Muscle layer of colon (tissue), 2 donors: ENCODE data around the gene OCLN.
"Not testable (repeated sequence)": the region's sequence is repeated elsewhere in the genome, so short reads cannot be mapped to it uniquely, and the experiment has no call there.

Experiments
- H3K27ac ChIP-seq: one replicate; pipeline ENCODE4 v1.7.0; 2013; ENCODE audit warnings: low read depth, mild to moderate bottlenecking, low read length, moderate library complexity
- H3K27me3 ChIP-seq, 2 donors: one replicate each; pipeline ENCODE4 v1.7.0; 2013; ENCODE audit warnings: low read length in 2 of 2, mild to moderate bottlenecking in 2 of 2; ENCODE audit not compliant: insufficient read depth in 2 of 2, control insufficient read depth in 1 of 2
- H3K36me3 ChIP-seq: one replicate; pipeline ENCODE4 v1.7.0; 2013; ENCODE audit warnings: mild to moderate bottlenecking, low read length; ENCODE audit not compliant: insufficient read depth
- H3K4me1 ChIP-seq: one replicate; pipeline ENCODE4 v1.7.0; 2013; ENCODE audit warnings: mild to moderate bottlenecking, low read length; ENCODE audit not compliant: insufficient read depth
- H3K4me3 ChIP-seq, 2 donors: one replicate each; pipeline ENCODE4 v1.7.0; 2013; ENCODE audit warnings: low read length in 2 of 2, low read depth in 1 of 2, mild to moderate bottlenecking in 1 of 2, moderate library complexity in 1 of 2
- H3K9ac ChIP-seq: one replicate; pipeline ENCODE4 v1.7.0; 2013; ENCODE audit warnings: low read length
- H3K9me3 ChIP-seq: one replicate; pipeline ENCODE4 v1.7.0; 2013; ENCODE audit warnings: mild to moderate bottlenecking, low read length
- donor health status: abdominal sarcoma.
- donor health status: Adenocarcinoma of cecum.

OCLN gene

GRCh38 chr5:69466375-69466774, 26.2 kb upstream of the OCLN start:
- not testable (repeated sequence) for H3K27me3 ChIP-seq, H3K9me3 ChIP-seq, H3K9ac ChIP-seq, H3K27ac ChIP-seq, H3K4me3 ChIP-seq, H3K36me3 ChIP-seq, H3K4me1 ChIP-seq

- Histone ChIP-seq H3K27me3 (no peaks in the 10 kb centered on the region), H3K9ac (no peak overlapping the region), H3K27ac (no peak overlapping the region), H3K36me3 (no peaks in the 10 kb centered on the region), H3K4me3 (no peak overlapping the region), H3K4me1 (no peaks in the 10 kb centered on the region), H3K9me3 (no peaks in the 10 kb centered on the region)
Measured at GRCh38 chr5:69467442-69468225, 25.0 kb upstream of the OCLN start.

- Histone ChIP-seq H3K4me1 (no peaks in the 10 kb centered on the region), H3K9ac (no peak overlapping the region), H3K36me3 (no peaks in the 10 kb centered on the region), H3K27me3 (no peaks in the 10 kb centered on the region), H3K9me3 (no peaks in the 10 kb centered on the region), H3K27ac (no peak overlapping the region), H3K4me3 (no peak overlapping the region)
Measured at GRCh38 chr5:69468631-69469030, 24.0 kb upstream of the OCLN start.

GRCh38 chr5:69471516-69471915, 21.1 kb upstream of the OCLN start:
- H3K27ac ChIP-seq, H3K9me3 ChIP-seq, H3K36me3 ChIP-seq, H3K4me1 ChIP-seq, H3K27me3 ChIP-seq, H3K9ac ChIP-seq, H3K4me3 ChIP-seq: not testable (repeated sequence)

GRCh38 chr5:69472535-69473143, 20.0 kb upstream of the OCLN start:
- not testable (repeated sequence) for H3K36me3 ChIP-seq, H3K9ac ChIP-seq, H3K4me1 ChIP-seq, H3K4me3 ChIP-seq, H3K27me3 ChIP-seq, H3K9me3 ChIP-seq, H3K27ac ChIP-seq

GRCh38 chr5:69477170-69477569, 15.4 kb upstream of the OCLN start:
- H3K27ac ChIP-seq, result no peak overlapping the region
- no peaks in the 10 kb centered on the region for H3K27me3 ChIP-seq
- no peak overlapping the region for H3K4me3 ChIP-seq

GRCh38 chr5:69478296-69478695, 14.3 kb upstream of the OCLN start:
- not testable (repeated sequence) for H3K4me3 ChIP-seq, H3K9me3 ChIP-seq, H3K27me3 ChIP-seq, H3K27ac ChIP-seq, H3K9ac ChIP-seq, H3K4me1 ChIP-seq, H3K36me3 ChIP-seq

More at GRCh38 chr5:69477170-69477569, 15.4 kb upstream of the OCLN start:
- Histone ChIP-seq H3K4me1 (no peaks in the 10 kb centered on the region), H3K9ac (no peak overlapping the region), H3K36me3 (no peaks in the 10 kb centered on the region), H3K9me3 (no peaks in the 10 kb centered on the region)

- H3K27me3 ChIP-seq, result no peaks in the 10 kb centered on the region
- H3K4me1 ChIP-seq, result no peaks in the 10 kb centered on the region
- no peak overlapping the region for H3K9ac ChIP-seq
- H3K9me3 ChIP-seq, result no peaks in the 10 kb centered on the region
- H3K27ac ChIP-seq, result no peak overlapping the region
- no peak overlapping the region for H3K4me3 ChIP-seq
- no peaks in the 10 kb centered on the region for H3K36me3 ChIP-seq
Measured at GRCh38 chr5:69484891-69485290, 7.7 kb upstream of the OCLN start.

GRCh38 chr5:69485471-69485870, 7.1 kb upstream of the OCLN start:
- H3K9me3 ChIP-seq, result no peaks in the 10 kb centered on the region
- H3K4me3 ChIP-seq, result no peak overlapping the region
- no peak overlapping the region for H3K9ac ChIP-seq
- no peaks in the 10 kb centered on the region for H3K36me3 ChIP-seq
- no peaks in the 10 kb centered on the region for H3K4me1 ChIP-seq
- H3K27ac ChIP-seq, result no peak overlapping the region
- H3K27me3 ChIP-seq, result no peaks in the 10 kb centered on the region

- peaks cover 6 to 25% of the 10 kb centered on the region in 2 donors for H3K27me3 ChIP-seq
- no peaks in the 10 kb centered on the region for H3K36me3 ChIP-seq
- H3K27ac ChIP-seq, result no peak overlapping the region
- H3K9ac ChIP-seq, result no peak overlapping the region
- H3K9me3 ChIP-seq, result no peaks in the 10 kb centered on the region
- H3K4me3 ChIP-seq, result no peak overlapping the region
- H3K4me1 ChIP-seq, result no peaks in the 10 kb centered on the region
Measured at GRCh38 chr5:69489246-69489645, 3.3 kb upstream of the OCLN start.

GRCh38 chr5:69491027-69491426, 1.6 kb upstream of the OCLN start:
- Histone ChIP-seq H3K4me3 (no peak overlapping the region), H3K9ac (no peak overlapping the region), H3K4me1 (no peaks in the 10 kb centered on the region), H3K36me3 (no peaks in the 10 kb centered on the region), H3K9me3 (no peaks in the 10 kb centered on the region), H3K27ac (no peak overlapping the region), H3K27me3 (peaks cover 10 to 39% of the 10 kb centered on the region in 2 donors)

GRCh38 chr5:69491838-69492390, 676 bp upstream of the OCLN start:
- H3K27me3 ChIP-seq, result peaks cover 10 to 39% of the 10 kb centered on the region in 2 donors
- H3K9ac ChIP-seq, result no peak overlapping the region
- H3K27ac ChIP-seq, result no peak overlapping the region
- no peaks in the 10 kb centered on the region for H3K4me1 ChIP-seq
- peak overlapping the region; percentile 39 to 67 for H3K4me3 ChIP-seq
- H3K36me3 ChIP-seq, result no peaks in the 10 kb centered on the region
- H3K9me3 ChIP-seq, result no peaks in the 10 kb centered on the region
